NB4 (cell line): Measurements from ENCODE around the gene LALBA.

Experiments used
- CTCF ChIP-seq: IDR thresholded peaks from one replicate; pipeline ENCODE4 v1.5.1; 2012; ENCODE audit warnings: low read depth, low read length
- MAX ChIP-seq: IDR thresholded peaks from 2 replicates; pipeline ENCODE4 v1.6.1; 2011; ENCODE audit warnings: low read depth, low read length
- POLR2A ChIP-seq: IDR thresholded peaks from 2 replicates; pipeline ENCODE4 v1.6.1; 2011; ENCODE audit warnings: mild to moderate bottlenecking; ENCODE audit not compliant: insufficient read length; ENCODE audit errors: extremely low read depth

GRCh38 chr12:48525332-48525731 lies 44.5 kb downstream of the LALBA start, which contains the start of gene OR8S1:
- TF ChIP-seq POLR2A (no peak), CTCF (no peak), MAX (no peak)
